ENCODE results near the gene CST6. TPM values are rescaled to one million over a fixed set of nuclear protein-coding genes. Genes with fewer than 3 reads are reported as not detected.

Gene CST6
- total RNA-seq, 1 donor from 2014 or later: not detected

DNA sequence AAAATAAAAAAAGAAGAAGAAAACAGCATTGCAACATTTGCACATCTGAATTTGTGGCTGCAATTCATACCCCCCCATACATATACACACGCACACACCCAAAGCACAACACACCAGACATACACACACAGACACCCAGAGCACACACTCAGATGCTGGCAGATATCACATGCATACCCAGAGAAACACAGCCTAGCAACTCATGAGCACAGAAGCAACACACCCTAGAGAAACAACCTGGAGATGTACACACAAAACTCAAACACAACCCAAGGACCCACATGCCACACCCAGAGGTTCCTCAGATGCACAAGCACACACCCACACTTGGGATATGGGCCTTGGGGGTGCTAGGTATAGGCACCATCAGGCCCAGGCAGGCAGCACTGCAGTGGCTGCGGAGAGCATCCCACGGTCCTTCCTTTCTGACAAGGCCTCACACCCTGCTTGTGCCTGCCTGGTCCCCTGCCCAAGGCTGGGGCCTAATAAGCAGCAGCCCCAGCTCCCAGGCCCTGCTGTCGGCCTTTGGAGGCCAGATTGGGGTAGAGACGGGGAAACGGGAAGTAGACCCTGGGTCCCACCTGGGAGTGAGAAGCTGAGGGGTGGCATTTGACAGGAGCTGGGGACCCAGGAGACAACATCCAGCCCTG, 3.1 kb downstream of the CST6 start:
- ChIA-PET CTCF (interaction anchor here (1.0 kb wide), 1 partner anchor 30 kb away, joined by 3 read pairs; no protein-coding TSS in a partner anchor), POLR2A (interaction anchor here (0.7 kb wide), 1 partner anchor 29 kb away, joined by 8 read pairs; no protein-coding TSS in a partner anchor)
- TF ChIP-seq, protein P1, sequence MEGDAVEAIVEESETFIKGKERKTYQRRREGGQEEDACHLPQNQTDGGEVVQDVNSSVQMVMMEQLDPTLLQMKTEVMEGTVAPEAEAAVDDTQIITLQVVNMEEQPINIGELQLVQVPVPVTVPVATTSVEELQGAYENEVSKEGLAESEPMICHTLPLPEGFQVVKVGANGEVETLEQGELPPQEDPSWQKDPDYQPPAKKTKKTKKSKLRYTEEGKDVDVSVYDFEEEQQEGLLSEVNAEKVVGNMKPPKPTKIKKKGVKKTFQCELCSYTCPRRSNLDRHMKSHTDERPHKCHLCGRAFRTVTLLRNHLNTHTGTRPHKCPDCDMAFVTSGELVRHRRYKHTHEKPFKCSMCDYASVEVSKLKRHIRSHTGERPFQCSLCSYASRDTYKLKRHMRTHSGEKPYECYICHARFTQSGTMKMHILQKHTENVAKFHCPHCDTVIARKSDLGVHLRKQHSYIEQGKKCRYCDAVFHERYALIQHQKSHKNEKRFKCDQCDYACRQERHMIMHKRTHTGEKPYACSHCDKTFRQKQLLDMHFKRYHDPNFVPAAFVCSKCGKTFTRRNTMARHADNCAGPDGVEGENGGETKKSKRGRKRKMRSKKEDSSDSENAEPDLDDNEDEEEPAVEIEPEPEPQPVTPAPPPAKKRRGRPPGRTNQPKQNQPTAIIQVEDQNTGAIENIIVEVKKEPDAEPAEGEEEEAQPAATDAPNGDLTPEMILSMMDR (IDR thresholded peaks at IDR 0.05): no peak
- ATAC-seq (ENCODE audit: low read depth): no peak
- no peaks in the 10 kb centered on the region for H3K36me3 Mint-ChIP-seq (ENCODE audit: low read depth)
- no peak overlapping the region for H3K27ac Mint-ChIP-seq
- H3K27me3 Mint-ChIP-seq: peaks cover 13% of the 10 kb centered on the region
- H3K4me3 Mint-ChIP-seq: no peak overlapping the region
- no peaks in the 10 kb centered on the region for H3K9me3 Mint-ChIP-seq
- no peak for DNase-seq
- no peaks in the 10 kb centered on the region for H3K4me1 Mint-ChIP-seq
- intact Hi-C loops (cut with micrococcal nuclease): no loop called here

GRCh38 chr11:66015454-66015881, 3.7 kb downstream of the CST6 start:
- TF ChIP-seq, protein P1 (IDR thresholded peaks at IDR 0.05): no peak
- Mint-ChIP-seq H3K4me1 (no peaks in the 10 kb centered on the region), H3K36me3 (ENCODE audit: low read depth) (no peaks in the 10 kb centered on the region), H3K27ac (no peak overlapping the region), H3K4me3 (no peak overlapping the region), H3K27me3 (peaks cover 10% of the 10 kb centered on the region), H3K9me3 (no peaks in the 10 kb centered on the region)
- ATAC-seq (ENCODE audit: low read depth) (no peak), DNase-seq (no peak)
- intact Hi-C loops (cut with micrococcal nuclease): no loop called here
- ChIA-PET POLR2A (no interaction called here), CTCF (interaction anchor here (1.0 kb wide), 1 partner anchor 30 kb away, joined by 3 read pairs; no protein-coding TSS in a partner anchor)

DNA sequence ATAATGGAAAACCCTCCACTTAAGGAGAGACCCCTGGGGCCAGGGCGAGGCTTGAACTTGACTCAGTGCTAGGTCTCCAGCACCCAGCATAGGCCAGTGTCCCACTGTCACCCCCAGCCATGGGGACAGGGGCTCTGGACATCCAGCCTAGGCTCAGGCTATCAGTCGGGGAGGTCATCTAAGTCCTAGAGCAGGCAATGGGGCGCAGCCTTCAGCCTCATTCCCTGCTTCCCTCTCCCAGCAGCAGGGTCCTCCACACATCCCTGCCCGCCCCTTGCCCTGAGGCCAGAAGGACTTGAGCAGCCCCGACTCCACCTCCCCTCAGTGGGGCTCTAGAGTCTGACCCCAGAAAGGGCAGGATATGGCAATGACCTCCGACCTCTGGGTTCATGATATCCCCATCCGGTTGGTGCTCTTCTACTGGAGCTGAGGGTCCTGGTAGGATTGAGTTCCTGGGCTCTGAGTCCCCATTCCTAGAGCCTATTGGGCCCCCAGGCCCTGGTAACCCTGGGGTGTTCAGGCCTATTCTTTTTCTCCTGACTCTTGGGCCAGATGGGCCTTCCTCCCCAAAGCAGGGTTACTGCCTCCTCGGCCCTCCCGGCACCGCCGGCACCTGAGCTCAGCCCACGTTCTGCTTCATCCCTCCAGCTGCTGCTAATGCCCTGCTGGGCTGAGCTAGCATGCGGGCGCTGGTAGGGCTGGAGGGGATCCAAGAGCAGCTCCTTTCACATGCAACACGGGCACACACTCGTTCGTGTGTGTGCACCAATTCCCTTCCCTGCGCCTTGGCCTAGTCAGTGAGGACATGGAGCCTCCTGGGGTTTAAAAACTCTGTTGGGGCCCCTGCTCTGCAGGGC, 4.4 kb downstream of the CST6 start:
- Mint-ChIP-seq H3K9me3 (no peaks in the 10 kb centered on the region), H3K27me3 (peaks cover 9% of the 10 kb centered on the region), H3K27ac (no peak overlapping the region), H3K4me3 (no peak overlapping the region), H3K36me3 (ENCODE audit: low read depth) (no peaks in the 10 kb centered on the region), H3K4me1 (no peaks in the 10 kb centered on the region)
- TF ChIP-seq, protein P1 (IDR thresholded peaks at IDR 0.05): no peak
- ATAC-seq (ENCODE audit: low read depth) (no peak), DNase-seq (no peak)
- intact Hi-C loops (cut with micrococcal nuclease): no loop called here
- ChIA-PET POLR2A (no interaction called here), CTCF (interaction anchor here (1.0 kb wide), 1 partner anchor 29 kb away, joined by 3 read pairs; no protein-coding TSS in a partner anchor)

DNA sequence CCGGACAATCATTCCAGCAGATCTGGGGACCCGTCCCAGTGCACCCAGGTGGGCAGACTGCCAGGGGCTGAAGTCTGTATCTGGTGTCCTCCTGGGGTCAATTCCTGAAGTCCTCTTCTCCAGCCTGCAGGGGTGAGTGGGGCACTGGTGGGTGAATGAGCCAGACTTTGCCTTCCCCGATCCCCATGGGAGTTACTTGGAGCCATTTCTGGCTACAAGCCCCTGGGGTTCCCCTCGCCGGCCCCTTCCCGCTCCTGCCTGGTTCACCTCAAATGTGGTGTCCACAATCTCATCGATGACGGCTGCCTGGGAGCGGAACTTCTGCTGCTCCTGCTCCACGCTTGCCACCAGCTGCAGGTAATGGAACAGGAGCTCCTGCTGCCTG, 5.0 kb downstream of the CST6 start:
- peaks cover 5% of the 10 kb centered on the region for H3K27me3 Mint-ChIP-seq
- H3K4me3 Mint-ChIP-seq: no peak overlapping the region
- CTCF ChIA-PET: no interaction called here
- H3K36me3 Mint-ChIP-seq (ENCODE audit: low read depth): no peaks in the 10 kb centered on the region
- ATAC-seq (ENCODE audit: low read depth) (no peak), DNase-seq (no peak)
- TF ChIP-seq, protein P1 (IDR thresholded peaks at IDR 0.05): no peak
- H3K9me3 Mint-ChIP-seq: no peaks in the 10 kb centered on the region
- intact Hi-C loops (cut with micrococcal nuclease): no loop called here
- POLR2A ChIA-PET: no interaction called here
- no peak overlapping the region for H3K27ac Mint-ChIP-seq
- H3K4me1 Mint-ChIP-seq: no peaks in the 10 kb centered on the region

DNA sequence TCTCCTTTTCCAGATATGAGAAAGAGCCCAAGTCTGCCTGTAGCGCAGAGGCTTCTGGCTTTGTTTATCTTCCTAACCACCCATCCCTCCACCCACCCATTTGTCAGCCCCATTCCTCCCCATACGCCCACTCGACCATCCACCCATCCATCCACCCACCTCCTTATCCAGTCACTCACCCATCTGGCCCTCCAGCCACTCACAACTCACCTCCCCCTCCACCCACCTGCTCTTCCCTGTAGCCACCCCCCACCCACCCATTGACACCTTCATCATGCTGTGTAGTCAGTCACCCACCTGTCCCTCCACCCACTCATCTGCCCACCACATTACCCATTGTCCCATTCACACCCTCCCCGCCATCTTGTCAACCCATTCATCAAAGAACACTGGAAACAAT, 5.5 kb downstream of the CST6 start:
- peaks cover 5% of the 10 kb centered on the region for H3K27me3 Mint-ChIP-seq
- no peak overlapping the region for H3K4me3 Mint-ChIP-seq
- H3K36me3 Mint-ChIP-seq (ENCODE audit: low read depth): no peaks in the 10 kb centered on the region
- POLR2A ChIA-PET: no interaction called here
- ATAC-seq (ENCODE audit: low read depth) (no peak), DNase-seq (no peak)
- H3K9me3 Mint-ChIP-seq: no peaks in the 10 kb centered on the region
- H3K4me1 Mint-ChIP-seq: no peaks in the 10 kb centered on the region
- CTCF ChIA-PET: no interaction called here
- intact Hi-C loops (cut with micrococcal nuclease): no loop called here
- H3K27ac Mint-ChIP-seq: no peak overlapping the region
- TF ChIP-seq, protein P1 (IDR thresholded peaks at IDR 0.05): no peak

All from activated B cell treated with CpG ODN at 0.5 μM for 24 hours (primary cell).